HG03066 (cell line): ENCODE measurements around the gene GTF3C5.
"Not testable (repeated sequence)": the region's sequence is repeated elsewhere in the genome, so short reads cannot be mapped to it uniquely, and the experiment has no call there.

Experiments
- ATAC-seq: cut with Tn5 transposase; IDR thresholded peaks from one replicate; pipeline ENCODE4 v1.9.1; 2021; ENCODE audit warnings: low read depth; ENCODE audit not compliant: unreplicated experiment

The GTF3C5 gene

DNA sequence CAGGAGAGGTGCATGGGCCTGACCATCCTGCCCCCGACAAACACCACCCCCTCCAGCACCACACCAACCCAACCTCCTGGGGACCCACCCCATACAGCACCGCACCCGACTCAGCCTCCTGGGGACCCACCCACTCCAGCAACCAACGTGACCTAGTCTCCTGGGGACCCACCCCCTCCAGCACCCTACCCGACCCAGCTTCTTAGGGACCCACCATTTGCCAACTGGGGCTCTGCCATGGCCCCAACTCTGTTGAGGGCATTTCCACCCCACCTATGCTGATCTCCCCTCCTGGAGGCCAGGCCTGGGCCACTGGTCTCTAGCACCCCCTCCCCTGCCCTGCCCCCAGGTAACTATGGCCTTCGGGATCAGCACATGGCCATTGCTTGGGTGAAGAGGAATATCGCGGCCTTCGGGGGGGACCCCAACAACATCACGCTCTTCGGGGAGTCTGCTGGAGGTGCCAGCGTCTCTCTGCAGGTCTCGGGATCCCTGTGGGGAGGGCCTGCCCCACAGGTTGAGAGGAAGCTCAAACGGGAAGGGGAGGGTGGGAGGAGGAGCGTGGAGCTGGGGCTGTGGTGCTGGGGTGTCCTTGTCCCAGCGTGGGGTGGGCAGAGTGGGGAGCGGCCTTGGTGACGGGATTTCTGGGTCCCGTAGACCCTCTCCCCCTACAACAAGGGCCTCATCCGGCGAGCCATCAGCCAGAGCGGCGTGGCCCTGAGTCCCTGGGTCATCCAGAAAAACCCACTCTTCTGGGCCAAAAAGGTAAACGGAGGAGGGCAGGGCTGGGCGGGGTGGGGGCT lies 35.6 kb downstream of the GTF3C5 start:
- ATAC-seq, result no peak

DNA sequence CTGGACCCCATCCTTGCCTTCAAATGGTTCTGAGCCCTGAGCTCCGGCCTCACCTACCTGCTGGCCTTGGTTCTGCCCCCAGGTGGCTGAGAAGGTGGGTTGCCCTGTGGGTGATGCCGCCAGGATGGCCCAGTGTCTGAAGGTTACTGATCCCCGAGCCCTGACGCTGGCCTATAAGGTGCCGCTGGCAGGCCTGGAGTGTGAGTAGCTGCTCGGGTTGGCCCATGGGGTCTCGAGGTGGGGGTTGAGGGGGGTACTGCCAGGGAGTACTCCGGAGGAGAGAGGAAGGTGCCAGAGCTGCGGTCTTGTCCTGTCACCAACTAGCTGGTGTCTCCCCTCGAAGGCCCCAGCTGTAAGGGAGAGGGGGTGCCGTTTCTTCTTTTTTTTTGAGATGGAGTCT lies 36.2 kb downstream of the GTF3C5 start:
- no peak for ATAC-seq

GRCh38 chr9:133067813-133068212 lies 37.0 kb downstream of the GTF3C5 start:
- ATAC-seq, result no peak

DNA sequence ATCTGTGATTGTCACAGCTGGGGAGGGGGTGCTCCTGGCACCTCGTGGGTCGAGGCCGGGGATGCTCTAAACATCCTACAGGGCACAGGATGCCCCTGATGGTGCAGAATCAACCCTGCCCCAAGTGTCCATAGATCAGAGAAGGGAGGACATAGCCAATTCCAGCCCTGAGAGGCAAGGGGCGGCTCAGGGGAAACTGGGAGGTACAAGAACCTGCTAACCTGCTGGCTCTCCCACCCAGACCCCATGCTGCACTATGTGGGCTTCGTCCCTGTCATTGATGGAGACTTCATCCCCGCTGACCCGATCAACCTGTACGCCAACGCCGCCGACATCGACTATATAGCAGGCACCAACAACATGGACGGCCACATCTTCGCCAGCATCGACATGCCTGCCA lies 37.6 kb downstream of the GTF3C5 start:
- ATAC-seq, result not testable (repeated sequence)

GRCh38 chr9:133070500-133070961 lies 39.7 kb downstream of the GTF3C5 start:
- ATAC-seq, result not testable (repeated sequence)

DNA sequence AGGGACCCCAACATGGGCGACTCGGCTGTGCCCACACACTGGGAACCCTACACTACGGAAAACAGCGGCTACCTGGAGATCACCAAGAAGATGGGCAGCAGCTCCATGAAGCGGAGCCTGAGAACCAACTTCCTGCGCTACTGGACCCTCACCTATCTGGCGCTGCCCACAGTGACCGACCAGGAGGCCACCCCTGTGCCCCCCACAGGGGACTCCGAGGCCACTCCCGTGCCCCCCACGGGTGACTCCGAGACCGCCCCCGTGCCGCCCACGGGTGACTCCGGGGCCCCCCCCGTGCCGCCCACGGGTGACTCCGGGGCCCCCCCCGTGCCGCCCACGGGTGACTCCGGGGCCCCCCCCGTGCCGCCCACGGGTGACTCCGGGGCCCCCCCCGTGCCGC lies 40.2 kb downstream of the GTF3C5 start:
- ATAC-seq, result not testable (repeated sequence)

GRCh38 chr9:133071484-133072150 lies 40.8 kb downstream of the GTF3C5 start:
- ATAC-seq, result no peak

- not testable (repeated sequence) for ATAC-seq
These were observed 41.4 kb downstream of the GTF3C5 start for GRCh38 chr9:133072210-133072609.

GRCh38 chr9:133073086-133074014 lies 42.6 kb downstream of the GTF3C5 start:
- no peak for ATAC-seq

DNA sequence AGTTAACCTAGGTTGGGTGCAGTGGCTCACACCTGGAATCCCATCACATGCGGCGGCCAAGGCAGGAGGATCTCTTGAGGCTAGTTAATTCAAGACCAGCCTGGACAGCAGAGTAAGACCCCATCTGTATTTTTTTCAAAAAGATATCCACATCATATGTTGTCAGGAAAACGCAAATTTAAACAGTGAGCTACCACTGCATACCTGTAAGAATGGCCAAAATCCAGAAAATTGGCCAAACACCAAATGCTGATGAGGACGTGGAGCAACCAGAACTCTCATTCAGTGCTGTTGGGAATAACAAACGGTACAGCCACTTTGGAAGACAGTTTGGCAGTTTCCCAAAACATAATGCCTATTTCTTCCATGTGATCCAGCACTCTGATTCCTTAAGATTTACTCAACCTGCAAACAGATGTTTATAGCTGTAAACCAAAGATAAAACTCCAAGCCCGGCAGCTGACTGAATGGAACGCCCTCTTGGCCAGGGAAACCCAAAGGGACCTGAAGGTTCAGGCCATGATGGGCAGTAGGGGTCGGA lies 43.4 kb downstream of the GTF3C5 start:
- no peak for ATAC-seq

- no peak for ATAC-seq
These were observed 45.3 kb downstream of the GTF3C5 start for GRCh38 chr9:133075925-133076630.

- no peak for ATAC-seq
These were observed 45.9 kb downstream of the GTF3C5 start for GRCh38 chr9:133076691-133077090.

DNA sequence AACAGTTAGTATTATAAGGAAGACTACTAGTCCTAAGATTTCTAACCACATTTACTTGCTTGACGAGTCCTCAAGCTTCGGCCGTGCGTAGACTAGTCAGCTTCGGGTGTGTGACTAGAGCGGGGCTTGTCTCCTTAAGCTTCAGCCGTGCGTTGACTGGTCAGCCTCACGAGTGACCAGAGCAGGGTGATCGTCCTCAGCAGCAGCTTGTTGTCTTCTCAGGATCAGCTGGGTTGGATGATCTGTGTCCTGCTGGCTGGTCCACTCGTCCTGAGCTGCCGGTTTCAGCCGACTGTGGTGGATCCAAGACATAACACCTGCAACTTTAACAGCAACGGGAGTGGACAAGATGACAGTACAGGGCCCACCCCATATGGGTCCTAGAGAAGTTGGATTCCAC lies 47.7 kb downstream of the GTF3C5 start:
- ATAC-seq, result no peak

DNA sequence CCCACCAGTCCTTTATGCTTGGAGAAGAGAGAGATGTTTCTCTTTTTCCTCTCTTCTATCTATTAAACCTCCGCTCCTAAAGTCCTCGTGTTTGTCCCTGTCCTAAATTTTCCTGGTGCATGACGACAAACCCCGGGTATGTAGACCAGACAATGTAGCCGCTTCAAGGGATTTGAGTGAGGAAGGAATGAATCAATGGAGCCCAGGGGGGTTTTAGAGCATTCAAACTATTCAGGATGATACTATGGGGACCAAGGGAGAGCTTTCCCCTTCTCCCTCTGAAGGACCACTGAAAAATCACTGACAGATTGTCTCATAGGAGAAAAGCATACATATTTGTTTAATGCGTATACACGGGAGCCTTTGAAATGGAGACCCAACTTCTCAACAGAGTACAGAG lies 49.4 kb downstream of the GTF3C5 start:
- no peak for ATAC-seq

DNA sequence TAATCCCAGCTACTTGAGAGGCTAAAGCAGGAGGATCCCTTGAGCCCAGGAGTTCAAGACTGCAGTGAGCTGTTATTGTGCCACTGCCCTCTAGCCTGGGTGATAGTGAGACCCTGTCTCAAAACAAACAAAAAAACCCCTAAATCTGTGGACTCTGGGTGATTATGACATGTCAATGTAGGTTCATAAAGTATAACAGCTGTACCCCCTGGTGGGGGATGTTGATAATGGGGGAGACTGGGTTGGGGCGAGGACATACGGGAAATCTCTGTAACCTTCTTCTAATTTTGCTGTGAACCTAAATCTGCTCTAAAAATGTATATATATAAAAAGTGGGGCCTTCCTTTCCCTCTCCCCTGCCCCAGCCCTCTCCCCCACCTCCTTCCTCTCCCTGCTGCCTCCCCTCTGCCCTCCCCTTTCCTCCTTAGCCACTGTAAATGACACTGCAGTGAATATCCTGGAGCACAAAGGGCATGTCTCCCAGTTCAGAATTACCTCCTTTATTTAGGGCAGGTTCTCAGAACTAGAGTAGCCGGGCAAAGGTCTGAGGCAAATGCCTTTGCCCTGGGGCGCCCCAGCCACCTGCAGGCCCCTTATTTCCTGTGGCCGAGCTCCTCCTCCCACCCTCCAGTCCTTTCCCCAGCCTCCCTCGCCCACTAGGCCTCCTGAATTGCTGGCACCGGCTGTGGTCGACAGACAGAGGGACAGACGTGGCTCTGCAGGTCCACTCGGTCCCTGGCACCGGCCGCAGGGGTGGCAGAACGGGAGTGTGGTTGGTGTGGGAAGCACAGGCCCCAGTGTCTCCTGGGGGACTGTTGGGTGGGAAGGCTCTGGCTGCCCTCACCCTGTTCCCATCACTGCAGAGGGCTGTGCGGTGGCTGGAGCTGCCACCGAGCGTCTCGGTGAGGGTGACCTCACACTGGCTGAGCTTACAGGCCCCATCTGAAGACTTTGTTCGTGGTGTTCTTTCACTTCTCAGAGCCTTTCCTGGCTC lies 50.3 kb downstream of the GTF3C5 start:
- not testable (repeated sequence) for ATAC-seq

DNA sequence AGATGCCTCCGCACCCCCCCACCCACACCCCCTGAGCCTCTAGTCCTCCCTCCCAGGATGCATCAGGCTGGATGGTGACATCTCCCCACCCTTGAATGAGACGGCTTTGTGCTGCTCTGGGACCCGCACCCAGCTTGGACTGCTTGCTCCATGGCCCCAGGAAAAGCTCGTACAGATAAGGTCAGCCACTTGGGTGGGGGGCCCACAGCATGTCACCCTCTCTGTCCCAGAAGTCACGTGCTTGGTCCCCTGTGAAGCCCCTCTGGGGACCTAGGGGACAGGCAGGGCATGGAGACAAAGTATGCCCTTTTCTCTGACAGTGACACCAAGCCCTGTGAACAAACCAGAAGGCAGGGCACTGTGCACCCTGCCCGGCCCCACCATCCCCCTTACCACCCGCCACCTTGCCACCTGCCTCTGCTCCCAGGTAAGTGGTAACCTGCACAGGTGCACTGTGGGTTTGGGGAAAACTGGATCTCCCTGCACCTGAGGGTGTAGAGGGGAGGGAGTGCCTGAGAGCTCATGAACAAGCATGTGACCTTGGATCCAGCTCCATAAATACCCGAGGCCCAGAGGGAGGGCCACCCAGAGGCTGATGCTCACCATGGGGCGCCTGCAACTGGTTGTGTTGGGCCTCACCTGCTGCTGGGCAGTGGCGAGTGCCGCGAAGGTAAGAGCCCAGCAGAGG lies 51.3 kb downstream of the GTF3C5 start:
- ATAC-seq, result not testable (repeated sequence)

DNA sequence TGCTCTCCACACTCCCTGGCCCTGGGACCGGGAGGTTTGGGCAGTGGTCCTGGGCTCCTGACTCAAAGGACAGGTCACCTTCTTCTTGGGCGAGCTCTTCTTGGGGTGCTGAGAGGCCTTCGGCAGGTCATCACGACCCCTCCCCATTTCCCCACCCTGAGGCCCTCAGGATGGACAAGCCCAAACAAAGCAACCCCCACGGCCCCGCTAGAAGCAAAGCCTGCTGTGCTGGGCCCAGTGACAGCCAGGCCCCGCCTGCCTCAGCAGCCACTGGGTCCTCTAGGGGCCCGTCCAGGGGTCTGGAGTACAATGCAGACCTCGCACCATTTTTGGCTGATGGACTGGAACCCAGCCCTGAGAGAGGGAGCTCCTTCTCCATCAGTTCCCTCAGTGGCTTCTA lies 52.9 kb downstream of the GTF3C5 start:
- ATAC-seq, result not testable (repeated sequence)

DNA sequence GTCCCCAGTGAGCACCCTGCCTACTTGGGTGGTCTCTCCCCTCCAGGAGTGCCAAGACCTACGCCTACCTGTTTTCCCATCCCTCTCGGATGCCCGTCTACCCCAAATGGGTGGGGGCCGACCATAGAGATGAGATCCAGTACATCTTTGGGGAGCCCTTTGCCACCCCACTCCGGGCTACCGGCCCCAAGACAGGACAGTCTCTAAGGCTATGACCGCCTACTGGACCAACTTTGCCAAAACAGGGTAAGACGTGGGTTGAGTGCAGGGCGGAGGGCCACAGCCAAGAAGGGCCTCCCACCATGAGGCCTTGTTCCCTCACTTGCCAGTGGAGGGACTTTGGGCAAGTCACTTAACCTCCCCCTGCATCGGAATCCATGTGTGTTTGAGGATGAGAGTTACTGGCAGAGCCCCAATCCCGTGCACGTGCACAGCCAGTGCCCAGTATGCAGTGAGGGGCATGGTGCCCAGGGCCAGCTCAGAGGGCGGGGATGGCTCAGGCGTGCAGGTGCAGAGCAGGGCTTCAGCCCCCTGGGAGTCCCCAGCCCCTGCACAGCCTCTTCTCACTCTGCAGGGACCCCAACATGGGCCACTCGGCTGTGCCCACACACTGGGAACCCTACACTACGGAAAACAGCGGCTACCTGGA lies 55.5 kb downstream of the GTF3C5 start:
- not testable (repeated sequence) for ATAC-seq
